ENCODE data around the gene ALK.

ALK gene

GRCh38 chr2:29398384-29399237 lies 522.8 kb downstream of the ALK start:
- H3K4me3 ChIP-seq, result no peak overlapping the region
- DNase-seq (ENCODE audit: low spot score), result no peak

GRCh38 chr2:29397713-29398112 lies 523.7 kb downstream of the ALK start:
- no peak for DNase-seq (ENCODE audit: low spot score)
- no peak overlapping the region for H3K27ac ChIP-seq
- no peak for TF ChIP-seq CTCF (IDR thresholded peaks at IDR 0.05)
- no peak overlapping the region for H3K4me3 ChIP-seq

More at GRCh38 chr2:29398384-29399237, 522.8 kb downstream of the ALK start:
- TF ChIP-seq CTCF (IDR thresholded peaks at IDR 0.05), result no peak
- H3K27ac ChIP-seq, result no peak overlapping the region

GRCh38 chr2:29397039-29397438 lies 524.3 kb downstream of the ALK start:
- TF ChIP-seq CTCF (IDR thresholded peaks at IDR 0.05), result no peak
- DNase-seq (ENCODE audit: low spot score), result no peak
- H3K27ac ChIP-seq, result no peak overlapping the region
- no peak overlapping the region for H3K4me3 ChIP-seq

GRCh38 chr2:29394981-29395350 lies 526.4 kb downstream of the ALK start:
- Histone ChIP-seq H3K27ac (no peak overlapping the region), H3K4me3 (no peak overlapping the region)
- DNase-seq (ENCODE audit: low spot score), result no peak
- TF ChIP-seq CTCF (IDR thresholded peaks at IDR 0.05), result no peak

GRCh38 chr2:29394311-29394980 lies 526.9 kb downstream of the ALK start:
- TF ChIP-seq CTCF (IDR thresholded peaks at IDR 0.05), result no peak
- no peak for DNase-seq (ENCODE audit: low spot score)
- Histone ChIP-seq H3K27ac (no peak overlapping the region), H3K4me3 (no peak overlapping the region)

GRCh38 chr2:29393676-29394075 lies 527.7 kb downstream of the ALK start:
- Histone ChIP-seq H3K4me3 (no peak overlapping the region), H3K27ac (no peak overlapping the region)
- no peak for DNase-seq (ENCODE audit: low spot score)
- no peak for TF ChIP-seq CTCF (IDR thresholded peaks at IDR 0.05)

- no peak for TF ChIP-seq CTCF (IDR thresholded peaks at IDR 0.05)
- Histone ChIP-seq H3K27ac (no peak overlapping the region), H3K4me3 (no peak overlapping the region)
- DNase-seq (ENCODE audit: low spot score), result no peak
These were observed 528.6 kb downstream of the ALK start for GRCh38 chr2:29392774-29393173.
